Neural progenitor cell (in vitro differentiated cells): ENCODE data around the gene SNX14. TPM values are rescaled to one million over a fixed set of nuclear protein-coding genes. Genes with fewer than 3 reads are reported as not detected.
"Not testable (repeated sequence)": the region's sequence is repeated elsewhere in the genome, so short reads cannot be mapped to it uniquely, and the experiment has no call there.

ENCODE experiments used
- DNase-seq: peaks from one replicate; pipeline ENCODE4 v3.0.0-alpha.2; 2016; ENCODE audit warnings: low spot score
- H2AFZ ChIP-seq: fragments of 200-600 bp; sonication (generic); replicated peaks from 2 replicates; pipeline ENCODE4 v1.6.1; 2016; ENCODE audit warnings: antibody characterized with exemption
- H3F3A ChIP-seq: fragments of 200-600 bp; sonication (generic); 2 replicates; pipeline ENCODE4 v1.6.1; 2016; ENCODE audit warnings: antibody characterized with exemption, low read depth
- H3K27ac ChIP-seq: fragments of 200-600 bp; sonication (generic); 2 replicates; pipeline ENCODE4 v1.5.1; 2016; ENCODE audit warnings: mild to moderate bottlenecking
- H3K27me3 ChIP-seq: fragments of 200-600 bp; sonication (generic); 2 replicates; pipeline ENCODE4 v1.6.1; 2016; ENCODE audit warnings: mild to moderate bottlenecking, moderate library complexity
- H3K36me3 ChIP-seq: fragments of 200-600 bp; sonication (generic); 2 replicates; pipeline ENCODE4 v1.5.1; 2016
- H3K4me1 ChIP-seq: fragments of 200-600 bp; sonication (generic); 2 replicates; pipeline ENCODE4 v1.6.1; 2016; ENCODE audit warnings: mixed run types
- H3K4me2 ChIP-seq: fragments of 200-600 bp; sonication (generic); 2 replicates; pipeline ENCODE4 v1.6.1; 2016
- H3K4me3 ChIP-seq: fragments of 200-600 bp; sonication (generic); 2 replicates; pipeline ENCODE4 v1.5.1; 2016
- H3K79me2 ChIP-seq: fragments of 200-600 bp; sonication (generic); 2 replicates; pipeline ENCODE4 v1.6.1; 2016; ENCODE audit warnings: low read depth
- H3K9ac ChIP-seq: fragments of 200-600 bp; sonication (generic); 2 replicates; pipeline ENCODE4 v1.6.1; 2016
- H3K9me3 ChIP-seq: fragments of 200-600 bp; sonication (generic); 2 replicates; pipeline ENCODE4 v1.5.1; 2016; ENCODE audit warnings: low read depth
- H4K20me1 ChIP-seq: fragments of 200-600 bp; sonication (generic); 2 replicates; pipeline ENCODE4 v1.6.1; 2016; ENCODE audit warnings: low read depth
- H3K27ac Mint-ChIP-seq: 3 replicates; pipeline ENCODE4 v1.8.0; 2021; ENCODE audit warnings: mixed read lengths
- H3K27me3 Mint-ChIP-seq: 2 replicates; pipeline ENCODE4 v1.8.0; 2022; ENCODE audit warnings: low read depth, mild to moderate bottlenecking, inconsistent platforms, moderate library complexity, mixed read lengths; ENCODE audit not compliant: insufficient read depth
- H3K36me3 Mint-ChIP-seq: 3 replicates; pipeline ENCODE4 v1.8.0; 2021; ENCODE audit warnings: mixed read lengths
- H3K4me1 Mint-ChIP-seq: 3 replicates; pipeline ENCODE4 v1.8.0; 2021; ENCODE audit warnings: mixed read lengths
- H3K4me3 Mint-ChIP-seq: 3 replicates; pipeline ENCODE4 v1.8.0; 2021; ENCODE audit warnings: mild to moderate bottlenecking, moderate library complexity, mixed read lengths
- H3K9me3 Mint-ChIP-seq: 3 replicates; pipeline ENCODE4 v1.8.0; 2020; ENCODE audit warnings: mixed read lengths
- CTCF ChIP-seq: fragments of 200-600 bp; sonication (generic); IDR thresholded peaks from 2 replicates; pipeline ENCODE4 v1.5.1; 2017; ENCODE audit warnings: antibody characterized with exemption, mild to moderate bottlenecking
- EZH2 ChIP-seq: fragments of 200-600 bp; sonication (generic); IDR thresholded peaks from 2 replicates; pipeline ENCODE4 v1.6.1; 2017; ENCODE audit warnings: antibody characterized with exemption, mild to moderate bottlenecking, moderate library complexity
- EZH2phosphoT487 ChIP-seq: fragments of 200-600 bp; sonication (generic); IDR thresholded peaks from 2 replicates; pipeline ENCODE4 v1.6.1; 2017; ENCODE audit warnings: antibody characterized with exemption
- total RNA-seq: library from RNA; depleted of rRNA; stranded (reverse); fragments of >200 nt; gene quantifications from 2 replicates; pipeline ENCODE4 v1.2.3, GENCODE V29; 2015; ENCODE audit warnings: low replicate concordance

SNX14 gene
- total RNA-seq, 1 donor from 2014 or later: 95.2 TPM

GRCh38 chr6:85632164-85632942 lies 38.7 kb upstream of the SNX14 start:
- H3K4me1 Mint-ChIP-seq: no peaks in the 10 kb centered on the region
- Histone ChIP-seq H2AFZ (no peak overlapping the region), H3K79me2 (peaks cover 100% of the 10 kb centered on the region), H3K4me1 (peaks cover 3% of the 10 kb centered on the region), H3K27me3 (no peaks in the 10 kb centered on the region), H3K9me3 (no peaks in the 10 kb centered on the region), H3F3A (peaks cover 4% of the 10 kb centered on the region), H3K4me3 (no peak overlapping the region), H3K4me2 (no peak overlapping the region), H4K20me1 (peaks cover 98% of the 10 kb centered on the region), H3K9ac (no peak overlapping the region), H3K27ac (no peak overlapping the region), H3K36me3 (peaks cover 65% of the 10 kb centered on the region)
- no peak for DNase-seq
- no peak overlapping the region for H3K4me3 Mint-ChIP-seq
- no peaks in the 10 kb centered on the region for H3K27me3 Mint-ChIP-seq
- peaks cover 60% of the 10 kb centered on the region for H3K36me3 Mint-ChIP-seq
- no peaks in the 10 kb centered on the region for H3K9me3 Mint-ChIP-seq
- TF ChIP-seq EZH2 (no peak), CTCF (no peak), EZH2phosphoT487 (no peak)
- H3K27ac Mint-ChIP-seq: no peak overlapping the region

- not testable (repeated sequence) for DNase-seq, H3K4me1 Mint-ChIP-seq, H3K27ac ChIP-seq, H3K27me3 Mint-ChIP-seq, H3F3A ChIP-seq, H3K9ac ChIP-seq, H3K4me3 ChIP-seq, H2AFZ ChIP-seq, H3K27ac Mint-ChIP-seq, H3K4me3 Mint-ChIP-seq, H3K9me3 ChIP-seq, H3K9me3 Mint-ChIP-seq, H3K4me2 ChIP-seq, H3K4me1 ChIP-seq, H3K27me3 ChIP-seq
- Histone ChIP-seq H3K36me3 (peaks cover 58% of the 10 kb centered on the region), H4K20me1 (peaks cover 97% of the 10 kb centered on the region), H3K79me2 (peaks cover 100% of the 10 kb centered on the region)
- peaks cover 58% of the 10 kb centered on the region for H3K36me3 Mint-ChIP-seq
These were observed 37.5 kb upstream of the SNX14 start for GRCh38 chr6:85631117-85631516.

- no peaks in the 10 kb centered on the region for H3K27me3 ChIP-seq
- H3K9ac ChIP-seq: no peak overlapping the region
- no peaks in the 10 kb centered on the region for H3K4me1 ChIP-seq
- no peak for TF ChIP-seq EZH2phosphoT487
- no peak for TF ChIP-seq EZH2
- TF ChIP-seq CTCF: no peak
- H3K4me3 ChIP-seq: no peak overlapping the region
- H4K20me1 ChIP-seq: peaks cover 93% of the 10 kb centered on the region
- peaks cover 100% of the 10 kb centered on the region for H3K79me2 ChIP-seq
- H3K27ac ChIP-seq: no peak overlapping the region
- no peak for DNase-seq
- H3K36me3 Mint-ChIP-seq: peaks cover 53% of the 10 kb centered on the region
- H3K4me3 Mint-ChIP-seq: no peak overlapping the region
- no peak overlapping the region for H3K27ac Mint-ChIP-seq
- H2AFZ ChIP-seq: no peak overlapping the region
- H3K9me3 ChIP-seq: no peaks in the 10 kb centered on the region
- no peaks in the 10 kb centered on the region for H3K4me1 Mint-ChIP-seq
- peaks cover 4% of the 10 kb centered on the region for H3F3A ChIP-seq
- peaks cover 40% of the 10 kb centered on the region for H3K36me3 ChIP-seq
- no peaks in the 10 kb centered on the region for H3K9me3 Mint-ChIP-seq
- no peak overlapping the region for H3K4me2 ChIP-seq
- H3K27me3 Mint-ChIP-seq: no peaks in the 10 kb centered on the region
These were observed 34.7 kb upstream of the SNX14 start for GRCh38 chr6:85628353-85628752.

GRCh38 chr6:85620308-85620707 lies 26.6 kb upstream of the SNX14 start:
- Histone ChIP-seq H3F3A (no peaks in the 10 kb centered on the region), H3K9me3 (no peaks in the 10 kb centered on the region), H3K27ac (no peak overlapping the region), H2AFZ (no peak overlapping the region), H3K9ac (no peak overlapping the region), H3K36me3 (peaks cover 39% of the 10 kb centered on the region), H3K79me2 (peaks cover 97% of the 10 kb centered on the region), H3K4me2 (no peak overlapping the region), H3K4me1 (no peaks in the 10 kb centered on the region), H3K27me3 (no peaks in the 10 kb centered on the region), H4K20me1 (peaks cover 68% of the 10 kb centered on the region), H3K4me3 (no peak overlapping the region)
- Mint-ChIP-seq H3K36me3 (peaks cover 41% of the 10 kb centered on the region), H3K9me3 (no peaks in the 10 kb centered on the region), H3K27ac (no peak overlapping the region), H3K4me3 (no peak overlapping the region), H3K27me3 (no peaks in the 10 kb centered on the region), H3K4me1 (no peaks in the 10 kb centered on the region)
- no peak for TF ChIP-seq CTCF
- no peak for TF ChIP-seq EZH2phosphoT487
- TF ChIP-seq EZH2: no peak
- no peak for DNase-seq
